ENCODE results near the gene BMP8B. TPM values are rescaled to one million over a fixed set of nuclear protein-coding genes. Genes with fewer than 3 reads are reported as not detected.

The BMP8B gene
- total and polyA plus RNA-seq, 2 of the 8 experiments (the other 6 are each of a cell fraction or from before 2014, with no cell fraction given) = 0.37 to 0.50 TPM

DNA sequence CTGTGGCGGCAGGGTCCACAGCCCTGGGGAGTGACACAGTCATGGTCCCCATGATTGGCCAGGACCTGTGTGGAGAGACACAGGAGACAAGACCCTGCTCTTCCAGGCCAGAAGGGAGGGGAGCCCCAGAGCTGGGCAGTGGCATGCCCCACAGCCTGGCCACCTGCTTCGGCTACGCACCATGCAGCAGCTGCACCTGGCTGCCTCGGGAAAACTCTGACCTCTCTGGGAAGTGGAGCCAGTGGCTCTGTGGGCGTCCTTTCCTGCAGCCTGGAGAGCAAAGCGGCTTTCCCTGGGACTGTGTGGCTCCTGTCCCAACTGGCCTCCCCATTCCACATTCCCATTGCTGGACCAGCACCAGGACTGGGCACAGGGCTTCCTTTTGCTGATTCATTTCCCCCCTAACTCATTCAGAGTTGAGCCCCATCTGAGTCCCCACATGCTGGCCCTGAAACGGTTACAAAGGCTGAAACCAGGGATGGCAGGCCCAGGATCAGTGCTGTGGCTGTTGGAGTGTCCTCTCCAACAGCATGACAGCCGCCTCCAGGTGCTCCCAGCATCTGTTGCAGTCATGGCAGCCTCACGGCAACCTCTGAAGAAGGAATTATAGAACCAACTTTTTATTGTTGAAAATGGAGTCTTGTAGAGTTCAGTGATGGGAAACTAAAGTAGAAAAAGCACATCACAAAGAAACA, 32.6 kb downstream of the BMP8B start:
- H2AFZ ChIP-seq (ENCODE audit: low read length) = no peak overlapping the region
- no peak overlapping the region for H2BK15ac ChIP-seq (ENCODE audit: low read length)
- POLR2A ChIA-PET (ENCODE audit: partially characterized antibody) = no interaction called here
- H3K4me1 ChIP-seq (replicated peaks in 1 of 4; ENCODE audit: control insufficient read depth in 3 of 4, insufficient read depth in 4 of 4, low read length in 3 of 4) = no peaks in the 10 kb centered on the region
- no peak overlapping the region for H2BK5ac ChIP-seq (ENCODE audit: low read depth, low read length)
- no peak overlapping the region for H3K18ac ChIP-seq (ENCODE audit: extremely low read depth, low read length)
- no peaks in the 10 kb centered on the region for H3K79me1 ChIP-seq (ENCODE audit: low read depth, low read length)
- no peak overlapping the region for H2BK12ac ChIP-seq (ENCODE audit: low read depth, low read length)
- H3K27ac ChIP-seq (ENCODE audit: low read depth, low read length) = no peak overlapping the region
- CTCF ChIA-PET (ENCODE audit: partially characterized antibody) = interaction anchor here (1.0 to 1.3 kb wide), 2 partner anchors 17 to 36 kb away, joined by 3 to 4 read pairs; no protein-coding TSS in a partner anchor
- H2BK20ac ChIP-seq (ENCODE audit: low read length) = no peak overlapping the region
- H3K27me3 ChIP-seq (replicated peaks in 1 of 4; ENCODE audit: control insufficient read depth in 3 of 4, extremely low read depth in 1 of 4, insufficient read depth in 3 of 4, low read length in 3 of 4) = no peaks in the 10 kb centered on the region
- H4K8ac ChIP-seq (ENCODE audit: extremely low read depth, insufficient read depth, low read length) = no peak overlapping the region; the same call in 1 of the 2 replicates
- H4K91ac ChIP-seq (replicated peaks; ENCODE audit: insufficient read length, low read length) = no peak overlapping the region
- 92% methylated on average over 9 of the region's 9 CpGs; no CpG with 5 or more reads in 1 of the 2 experiments for WGBS, 2 experiments (ENCODE audit: extremely low coverage in 1 of 2, insufficient coverage in 1 of 2, insufficient read length in 1 of 2, insufficient replicate concordance in 2 of 2, low coverage in 1 of 2, low lambda C conversion rate in 2 of 2, missing lambda C conversion rate in 1 of 2)
- H4K20me1 ChIP-seq (replicated peaks in 1 of 2; ENCODE audit: control insufficient read depth in 1 of 2, insufficient read depth in 2 of 2, low read length in 2 of 2) = peaks cover 0 to 12% of the 10 kb centered on the region in 2 experiments
- peaks cover 5 to 12% of the 10 kb centered on the region in 2 experiments; a peak in 1 of 4 replicates for H3K9me3 ChIP-seq (ENCODE audit: insufficient read depth in 2 of 2, low read depth in 1 of 2, low read length in 1 of 2)
- no peak overlapping the region for H2BK120ac ChIP-seq (replicated peaks; ENCODE audit: low read depth, low read length)
- no peak overlapping the region for H3K4ac ChIP-seq (replicated peaks; ENCODE audit: insufficient read length, low read depth, low read length)
- H3K36me3 ChIP-seq (ENCODE audit: control insufficient read depth in 2 of 4, insufficient read depth in 4 of 4, low read length in 3 of 4) = peaks cover 10 to 37% (median 18%) of the 10 kb centered on the region in 4 experiments; a peak in 7 of 8 replicates
- no peak overlapping the region for H3K9ac ChIP-seq (replicated peaks in 1 of 4; ENCODE audit: extremely low read depth in 1 of 4, low read depth in 3 of 4, low read length in 3 of 4)
- H3K14ac ChIP-seq (ENCODE audit: insufficient read length) = no peak overlapping the region
- DNase-seq (ENCODE audit: low read depth in 1 of 2, low spot score in 2 of 2) (no peak), FAIRE-seq (no peak)
- no peak overlapping the region for H2AK5ac ChIP-seq (ENCODE audit: low read depth, low read length)
- no peak overlapping the region for H3K4me2 ChIP-seq (ENCODE audit: insufficient read depth in 1 of 2, low read depth in 2 of 2, low read length in 2 of 2)
- H3K23ac ChIP-seq (ENCODE audit: insufficient read length) = no peak overlapping the region
- no peaks in the 10 kb centered on the region for H3K79me2 ChIP-seq (ENCODE audit: control insufficient read depth in 1 of 2, insufficient read depth in 2 of 2, low read length in 2 of 2)
- H3K56ac ChIP-seq (replicated peaks; ENCODE audit: insufficient read length, low read depth, low read length) = no peak overlapping the region
- no peaks in the 10 kb centered on the region for H3K23me2 ChIP-seq (ENCODE audit: low read depth, low read length)
- H3K4me3 ChIP-seq (ENCODE audit: extremely low read depth in 1 of 4, insufficient read depth in 2 of 4, low read depth in 3 of 4, low read length in 4 of 4) = no peak overlapping the region
- no peak overlapping the region for H4K5ac ChIP-seq (ENCODE audit: insufficient read length, low read depth, low read length)
- TF ChIP-seq, protein P1, sequence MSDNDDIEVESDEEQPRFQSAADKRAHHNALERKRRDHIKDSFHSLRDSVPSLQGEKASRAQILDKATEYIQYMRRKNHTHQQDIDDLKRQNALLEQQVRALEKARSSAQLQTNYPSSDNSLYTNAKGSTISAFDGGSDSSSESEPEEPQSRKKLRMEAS (IDR thresholded peaks at IDR 0.05) = no peak
- TF ChIP-seq CBX5 (IDR thresholded peaks at IDR 0.05; ENCODE audit: low read depth, low read length) (no peak), CTCF (IDR thresholded peaks at IDR 0.05; ENCODE audit: control extremely low read depth in 1 of 3, insufficient read depth in 1 of 3, low read depth in 1 of 3, low read length in 3 of 3) (no peak), SRF (IDR thresholded peaks at IDR 0.05; ENCODE audit: low read depth, low read length) (no peak), HDAC6 (IDR thresholded peaks at IDR 0.05; ENCODE audit: low read depth, low read length) (no peak), KDM5A (IDR thresholded peaks at IDR 0.05; ENCODE audit: low read length) (no peak), ASH2L (IDR thresholded peaks at IDR 0.05; ENCODE audit: low read length) (no peak)
- TF ChIP-seq, protein P2, sequence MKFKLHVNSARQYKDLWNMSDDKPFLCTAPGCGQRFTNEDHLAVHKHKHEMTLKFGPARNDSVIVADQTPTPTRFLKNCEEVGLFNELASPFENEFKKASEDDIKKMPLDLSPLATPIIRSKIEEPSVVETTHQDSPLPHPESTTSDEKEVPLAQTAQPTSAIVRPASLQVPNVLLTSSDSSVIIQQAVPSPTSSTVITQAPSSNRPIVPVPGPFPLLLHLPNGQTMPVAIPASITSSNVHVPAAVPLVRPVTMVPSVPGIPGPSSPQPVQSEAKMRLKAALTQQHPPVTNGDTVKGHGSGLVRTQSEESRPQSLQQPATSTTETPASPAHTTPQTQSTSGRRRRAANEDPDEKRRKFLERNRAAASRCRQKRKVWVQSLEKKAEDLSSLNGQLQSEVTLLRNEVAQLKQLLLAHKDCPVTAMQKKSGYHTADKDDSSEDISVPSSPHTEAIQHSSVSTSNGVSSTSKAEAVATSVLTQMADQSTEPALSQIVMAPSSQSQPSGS (IDR thresholded peaks at IDR 0.05; ENCODE audit: low read length) = no peak
